Hippocampal formation (tissue), 2 donors: ENCODE measurements around the gene LRRC23.

Source experiments
- DNase-seq, 2 donors: peaks; one replicate each; lab custom pipeline; 2025; lab: John Stamatoyannopoulos, UW

Gene LRRC23

GRCh38 chr12:6956021-6956727, 51.6 kb downstream of the LRRC23 start:
- DNase-seq = no peak

DNA sequence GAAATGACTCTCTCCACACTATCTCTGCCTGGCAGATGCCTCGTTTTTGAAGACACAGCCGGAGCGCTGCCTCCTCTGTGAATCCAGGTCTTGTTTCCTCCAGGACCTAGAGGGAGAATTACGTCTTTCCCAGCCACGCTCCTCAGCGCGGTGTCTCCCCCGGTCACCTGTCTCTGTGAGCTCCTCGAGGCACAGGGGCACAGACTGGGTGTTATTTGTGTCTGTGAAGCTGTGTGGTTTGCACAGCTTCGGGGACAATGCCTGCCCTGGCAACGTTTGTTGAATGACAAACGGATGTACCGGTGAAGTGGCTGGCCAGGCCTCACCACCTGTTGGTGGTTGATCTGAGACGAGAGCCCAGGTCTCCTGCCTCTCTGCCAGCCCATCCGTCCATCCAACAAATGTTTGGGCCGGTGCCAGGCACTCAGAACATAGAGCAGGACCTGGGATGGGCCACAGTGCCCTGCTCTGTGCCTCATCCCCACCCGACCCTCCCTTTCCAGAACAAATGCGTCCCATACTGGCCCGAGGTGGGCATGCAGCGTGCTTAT, 52.6 kb downstream of the LRRC23 start:
- no peak for DNase-seq

DNA sequence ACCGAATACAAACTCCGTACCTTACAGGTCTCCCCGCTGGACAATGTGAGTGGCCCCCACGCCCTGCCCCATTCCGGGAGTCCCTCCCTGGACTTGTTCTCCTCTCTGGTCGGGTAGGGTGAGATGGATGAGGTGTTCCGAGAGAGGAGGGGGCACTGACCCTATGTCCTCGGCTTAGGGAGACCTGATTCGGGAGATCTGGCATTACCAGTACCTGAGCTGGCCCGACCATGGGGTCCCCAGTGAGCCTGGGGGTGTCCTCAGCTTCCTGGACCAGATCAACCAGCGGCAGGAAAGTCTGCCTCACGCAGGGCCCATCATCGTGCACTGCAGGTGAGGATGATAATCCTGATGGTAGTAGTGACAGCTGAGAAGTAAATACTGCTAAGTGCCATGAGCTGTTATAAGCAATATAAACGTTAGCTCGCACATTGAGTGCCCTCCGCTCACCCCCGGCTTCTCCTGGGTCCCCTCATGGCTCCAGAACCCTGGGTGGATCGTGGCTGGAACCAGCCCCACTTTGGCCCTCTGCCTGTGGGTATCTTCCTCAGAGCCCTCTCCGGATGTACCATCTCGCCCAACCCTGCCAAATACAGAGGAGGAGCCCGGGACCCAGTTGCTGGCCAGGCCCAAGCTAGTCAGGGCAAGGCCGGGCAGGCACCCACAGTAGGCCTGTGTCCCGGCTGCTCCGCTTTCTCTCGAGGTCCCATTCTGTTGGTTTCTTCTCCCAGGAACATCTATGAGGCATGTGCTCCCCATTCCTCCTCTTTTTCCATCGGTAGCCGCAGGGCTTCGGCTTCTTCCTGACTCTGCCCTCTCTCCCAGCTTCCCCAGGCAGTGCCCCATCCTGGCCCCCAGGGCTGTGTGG, 53.4 kb downstream of the LRRC23 start:
- no peak for DNase-seq

DNA sequence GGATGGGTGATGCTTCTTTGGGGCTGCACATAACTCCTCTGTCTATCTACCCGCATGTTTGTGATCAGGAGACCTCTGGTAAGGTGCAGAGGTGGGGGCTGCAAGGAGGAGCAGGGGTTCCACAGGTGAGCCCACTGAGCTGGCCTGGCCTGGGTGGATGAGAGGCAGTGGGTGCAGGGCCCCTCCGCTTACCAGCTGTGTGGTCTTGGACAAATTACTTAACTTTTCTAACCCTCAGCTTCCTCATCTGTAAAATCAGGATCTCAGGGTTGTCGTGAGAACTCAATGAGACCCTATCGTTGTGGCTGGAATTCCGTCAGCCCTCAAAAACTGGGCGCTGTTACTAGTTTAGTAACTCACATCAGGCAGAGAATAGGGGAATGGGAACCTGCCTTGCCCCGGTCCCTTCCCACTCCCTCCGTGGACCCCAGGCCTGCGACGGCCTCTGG, 54.0 kb downstream of the LRRC23 start:
- no peak for DNase-seq

- no peak for DNase-seq
These were observed 54.6 kb downstream of the LRRC23 start for GRCh38 chr12:6959058-6959804.

DNA sequence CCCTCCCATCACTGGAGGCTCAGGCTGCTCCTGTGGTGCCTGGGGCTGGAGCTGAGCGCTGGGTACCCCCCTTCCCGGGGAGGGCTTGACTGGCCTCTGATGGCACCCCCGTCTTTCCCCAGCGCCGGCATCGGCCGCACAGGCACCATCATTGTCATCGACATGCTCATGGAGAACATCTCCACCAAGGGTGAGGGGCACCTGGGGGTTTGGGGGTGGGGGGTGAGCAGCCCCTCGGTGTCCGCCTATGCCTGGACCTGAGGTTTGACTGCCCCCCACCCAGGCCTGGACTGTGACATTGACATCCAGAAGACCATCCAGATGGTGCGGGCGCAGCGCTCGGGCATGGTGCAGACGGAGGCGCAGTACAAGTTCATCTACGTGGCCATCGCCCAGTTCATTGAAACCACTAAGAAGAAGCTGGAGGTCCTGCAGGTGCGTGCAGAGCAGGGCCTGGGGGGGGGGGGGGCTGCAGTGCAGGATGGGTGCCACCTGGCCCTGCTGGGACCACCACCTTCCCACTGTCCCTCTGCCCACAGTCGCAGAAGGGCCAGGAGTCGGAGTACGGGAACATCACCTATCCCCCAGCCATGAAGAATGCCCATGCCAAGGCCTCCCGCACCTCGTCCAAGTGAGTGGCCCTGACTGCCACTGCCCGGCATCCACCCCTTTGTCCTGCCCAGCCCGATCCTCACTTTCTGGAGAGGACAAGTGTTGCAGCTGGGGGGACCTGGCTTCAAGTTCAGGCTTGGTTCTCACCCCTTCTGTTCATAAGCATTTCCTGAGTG, 55.4 kb downstream of the LRRC23 start:
- no peak for DNase-seq

- no peak for DNase-seq
These were observed 56.1 kb downstream of the LRRC23 start for GRCh38 chr12:6960593-6961277.

- no peak for DNase-seq
These were observed 56.7 kb downstream of the LRRC23 start for GRCh38 chr12:6961278-6961694.

GRCh38 chr12:6961695-6962284, 57.2 kb downstream of the LRRC23 start:
- no peak for DNase-seq

DNA sequence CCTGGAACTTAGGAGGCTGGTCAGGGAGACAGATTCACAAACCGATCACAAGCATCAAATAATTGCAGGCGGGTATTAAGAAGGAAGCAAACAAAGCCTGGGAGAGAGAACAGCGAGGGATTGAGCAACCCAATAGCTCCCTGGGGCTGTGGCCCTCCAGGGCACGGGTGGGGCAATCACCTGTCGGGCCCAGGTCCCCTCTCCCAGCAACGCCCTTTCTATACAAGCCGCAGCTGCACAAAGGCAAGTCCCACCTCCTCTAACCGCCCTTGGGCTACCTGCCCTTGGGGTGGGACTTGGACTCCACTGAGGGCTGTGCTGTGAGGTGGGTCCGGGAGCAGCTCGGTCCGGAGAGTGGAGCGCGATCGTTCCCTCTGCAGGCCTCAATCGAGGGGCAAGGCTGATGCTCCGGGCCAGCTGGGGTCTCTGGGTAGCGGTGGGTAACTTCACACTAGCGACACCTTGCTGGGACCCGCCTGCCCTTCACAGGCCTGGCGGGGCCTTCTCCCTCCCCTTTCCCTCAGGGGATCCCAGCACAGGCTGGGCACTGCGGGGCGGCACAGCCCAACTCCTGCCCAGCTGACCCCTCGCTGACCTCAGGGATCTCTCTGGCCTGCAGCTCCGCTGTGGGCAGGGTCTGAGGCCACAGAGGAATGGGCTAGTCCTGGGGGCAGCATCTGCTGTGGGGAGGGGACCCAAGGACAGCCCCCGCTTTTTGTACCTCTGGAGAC, 57.8 kb downstream of the LRRC23 start:
- DNase-seq = no peak

GRCh38 chr12:6963016-6963731, 58.6 kb downstream of the LRRC23 start:
- no peak for DNase-seq
